GM18858 (cell line): Measurements from ENCODE around the gene OVOL3.
A peak's percentile ranks its signal among the peaks of the same experiment; 100 is the strongest.

ENCODE experiments used
- ATAC-seq: cut with Tn5 transposase; IDR thresholded peaks from one replicate; pipeline ENCODE4 v1.9.1; 2021; ENCODE audit not compliant: unreplicated experiment

OVOL3 gene

DNA sequence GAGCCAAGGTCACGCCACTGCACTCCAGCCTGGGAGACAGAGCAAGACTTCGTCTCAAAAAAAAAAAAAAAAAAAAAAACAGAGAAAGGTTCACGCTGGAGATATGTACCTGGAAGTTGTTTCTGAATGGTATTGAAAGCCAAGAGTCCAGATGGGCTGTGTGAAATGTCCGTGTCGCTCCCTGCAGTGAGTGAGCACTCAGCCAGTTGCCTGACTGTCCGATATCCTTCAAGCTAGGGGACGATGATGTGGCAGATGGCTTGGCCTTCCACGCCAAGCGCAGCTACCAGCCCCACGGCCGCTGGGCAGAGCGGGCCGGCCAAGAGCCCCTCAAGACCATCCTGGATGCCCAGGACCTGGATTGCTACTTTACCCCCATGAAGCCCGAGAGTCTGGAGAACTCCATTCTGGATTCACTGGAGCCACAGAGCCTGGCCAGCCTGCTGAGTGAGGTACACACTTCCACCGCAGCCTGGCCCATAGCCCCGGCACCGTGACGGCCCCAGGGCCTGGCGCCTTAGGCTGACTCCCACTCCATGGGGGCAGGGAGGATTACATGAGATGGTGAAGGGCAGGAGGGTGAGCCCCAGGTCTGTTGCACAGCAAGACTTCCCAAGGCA lies 11.7 kb upstream of the OVOL3 start:
- no peak for ATAC-seq

DNA sequence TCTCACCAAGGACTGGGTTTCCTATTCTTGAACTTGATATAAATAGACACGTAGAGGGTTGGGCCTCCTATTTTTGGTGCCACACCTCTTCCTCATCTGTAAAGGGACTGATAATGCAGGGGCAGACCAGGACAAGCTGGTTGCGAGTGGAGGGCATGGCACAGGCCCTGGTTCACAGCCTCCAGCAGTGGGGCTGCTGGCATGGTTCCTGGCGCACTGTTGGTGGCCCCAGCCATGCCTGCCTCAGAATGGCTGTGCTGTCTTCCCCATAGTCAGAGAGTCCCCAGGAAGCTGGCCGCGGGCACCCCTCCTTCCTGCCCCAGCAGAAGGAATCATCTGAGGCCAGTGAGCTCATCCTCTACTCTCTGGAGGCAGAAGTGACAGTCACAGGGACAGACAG lies 10.5 kb upstream of the OVOL3 start:
- no peak for ATAC-seq

DNA sequence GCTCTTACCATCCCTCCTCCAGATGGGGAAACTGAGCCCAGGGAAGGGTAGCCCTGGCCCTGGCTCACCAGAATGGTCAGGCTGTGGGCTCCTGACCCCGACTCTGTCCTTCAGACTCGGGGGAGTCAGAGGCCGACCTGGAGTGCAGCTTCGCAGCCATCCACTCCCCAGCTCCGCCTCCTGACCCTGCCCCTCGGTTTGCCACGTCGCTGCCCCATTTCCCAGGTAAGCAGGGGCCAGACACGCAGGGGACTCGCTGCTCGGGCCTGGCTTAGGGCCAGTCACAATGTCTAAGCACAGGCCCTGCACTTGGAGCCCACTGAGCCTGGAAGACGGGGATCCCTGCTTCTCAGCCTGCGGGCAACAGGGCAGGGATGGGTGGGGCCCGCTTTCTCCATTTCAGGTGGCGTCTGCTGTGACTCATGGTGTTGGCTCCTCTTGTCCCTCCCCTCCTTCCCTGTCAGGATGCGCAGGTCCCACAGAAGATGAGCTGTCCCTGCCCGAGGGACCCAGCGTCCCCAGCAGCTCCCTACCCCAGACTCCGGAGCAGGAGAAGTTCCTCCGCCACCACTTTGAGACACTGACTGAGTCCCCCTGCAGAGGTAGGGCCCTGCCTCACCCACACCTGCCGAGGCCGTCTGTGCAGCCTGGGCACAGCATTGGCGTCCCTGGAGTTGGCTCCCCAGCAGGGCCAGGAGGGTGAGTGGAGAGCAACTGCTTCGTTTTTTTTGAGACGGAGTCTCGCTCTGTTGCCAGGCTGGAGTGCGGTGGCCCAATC lies 9.2 kb upstream of the OVOL3 start:
- no peak for ATAC-seq

DNA sequence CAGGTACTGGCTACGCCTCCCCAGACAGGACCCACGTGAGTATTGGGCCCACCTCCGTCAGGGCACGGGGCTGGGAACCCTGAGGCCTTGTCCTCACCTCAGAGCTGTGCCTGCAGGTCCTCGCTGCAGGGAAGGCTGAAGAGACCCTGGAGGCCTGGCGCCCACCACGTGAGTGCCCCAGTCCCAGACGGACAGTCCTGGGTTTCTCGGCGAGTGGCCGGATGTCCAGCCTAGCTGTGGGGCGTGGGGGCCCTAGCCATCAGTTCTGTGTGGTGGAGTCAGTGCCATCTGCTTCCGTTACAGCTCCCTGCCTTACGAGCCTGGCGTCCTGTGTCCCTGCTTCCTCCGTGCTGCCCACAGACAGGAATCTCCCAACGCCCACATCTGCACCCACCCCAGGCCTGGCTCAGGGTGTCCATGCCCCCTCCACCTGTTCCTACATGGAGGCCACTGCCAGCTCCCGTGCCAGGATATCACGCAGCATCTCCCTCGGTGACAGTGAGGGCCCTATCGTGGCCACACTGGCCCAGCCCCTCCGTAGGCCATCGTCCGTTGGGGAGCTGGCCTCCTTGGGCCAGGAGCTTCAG lies 7.8 kb upstream of the OVOL3 start:
- ATAC-seq, result no peak

DNA sequence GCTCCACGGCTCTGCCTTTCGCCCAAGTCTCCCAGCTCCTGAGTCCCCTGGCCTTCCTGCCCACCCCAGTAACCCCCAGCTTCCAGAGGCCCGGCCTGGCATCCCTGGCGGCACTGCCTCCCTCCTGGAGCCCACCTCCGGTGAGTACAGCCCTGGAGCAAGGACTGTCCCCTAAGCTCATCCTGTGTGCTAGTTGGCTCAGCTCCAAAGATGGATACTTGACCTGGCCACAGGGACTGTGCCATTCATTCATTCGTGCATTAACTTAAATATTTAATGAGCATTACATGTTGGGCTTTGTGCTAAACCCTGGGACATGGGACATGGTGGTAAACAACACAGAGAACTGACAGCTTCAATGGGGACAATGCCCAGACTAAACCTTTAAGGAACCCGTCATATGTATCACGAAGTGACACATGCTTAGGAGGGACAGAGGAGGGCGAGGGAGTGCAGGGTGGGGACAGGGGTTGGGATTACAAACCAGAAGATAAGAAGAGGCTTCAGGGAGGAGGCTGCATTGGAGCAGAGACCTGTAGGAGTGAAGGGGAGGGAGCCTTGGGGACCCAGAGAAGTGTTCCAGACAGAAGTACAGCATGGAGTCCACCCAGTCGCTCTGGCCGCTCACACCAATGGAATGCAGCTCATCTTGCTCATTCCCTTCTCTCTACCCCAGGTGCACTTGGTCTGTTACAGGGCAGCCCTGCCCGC lies 6.9 kb upstream of the OVOL3 start:
- no peak for ATAC-seq

DNA sequence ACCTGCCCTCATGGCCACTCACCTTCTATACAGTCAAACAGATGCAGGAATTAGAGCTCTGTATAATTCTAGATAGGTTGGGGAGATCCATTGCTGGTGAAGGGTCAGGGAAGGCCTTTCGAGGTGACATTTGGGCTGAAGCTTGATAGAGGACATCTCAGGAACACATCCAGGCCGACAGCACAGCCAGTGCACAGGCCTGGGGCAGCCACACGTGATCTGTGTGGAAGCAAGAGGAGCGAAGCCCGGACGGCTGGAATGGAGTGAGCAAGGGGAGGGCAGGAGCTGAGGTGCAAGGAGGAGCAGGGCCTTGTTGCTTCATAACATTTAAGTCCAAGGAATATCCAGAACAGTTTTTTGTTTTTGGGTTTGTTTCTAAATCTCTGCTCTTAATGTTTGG lies 4.5 kb upstream of the OVOL3 start:
- ATAC-seq, result no peak

DNA sequence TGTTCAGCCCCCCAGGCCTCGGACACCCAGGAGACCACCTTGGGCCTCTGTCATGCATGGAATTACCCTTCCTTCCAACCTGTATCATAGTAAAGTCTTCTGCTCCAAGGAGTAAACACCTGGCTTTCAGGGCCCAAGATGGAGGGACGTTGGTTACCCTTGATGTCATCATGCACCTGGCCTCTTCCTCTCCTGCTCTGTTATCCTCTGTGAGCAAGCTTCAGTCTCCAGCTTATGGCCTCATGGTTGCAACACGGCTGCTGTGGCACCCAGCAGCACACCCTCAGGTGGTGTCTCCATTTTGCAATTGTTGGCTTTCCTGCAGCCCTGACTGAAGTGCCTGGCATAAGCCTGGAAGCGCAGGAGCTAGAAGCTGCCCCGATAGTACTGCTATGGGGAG lies 4.0 kb upstream of the OVOL3 start:
- no peak for ATAC-seq

DNA sequence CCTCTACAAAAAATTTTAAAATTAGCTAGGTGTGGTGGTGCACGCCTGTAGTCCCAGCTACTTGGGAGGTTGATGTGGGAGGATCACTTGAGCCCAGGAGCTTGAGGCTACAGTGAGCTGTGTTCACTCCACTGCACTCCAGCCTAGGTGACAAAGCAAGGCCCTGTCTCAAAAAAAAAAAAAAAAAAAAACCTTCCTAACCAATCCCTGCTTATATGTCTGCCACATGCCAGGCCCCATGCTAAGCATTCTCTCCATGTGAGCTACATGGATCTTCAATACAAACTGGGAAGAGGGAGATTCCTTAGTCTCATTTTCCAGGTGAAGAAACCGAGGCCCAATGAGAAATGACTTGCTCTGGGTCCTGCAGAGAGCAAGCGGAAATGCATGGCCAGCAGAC lies 2.3 kb upstream of the OVOL3 start:
- ATAC-seq, result no peak

DNA sequence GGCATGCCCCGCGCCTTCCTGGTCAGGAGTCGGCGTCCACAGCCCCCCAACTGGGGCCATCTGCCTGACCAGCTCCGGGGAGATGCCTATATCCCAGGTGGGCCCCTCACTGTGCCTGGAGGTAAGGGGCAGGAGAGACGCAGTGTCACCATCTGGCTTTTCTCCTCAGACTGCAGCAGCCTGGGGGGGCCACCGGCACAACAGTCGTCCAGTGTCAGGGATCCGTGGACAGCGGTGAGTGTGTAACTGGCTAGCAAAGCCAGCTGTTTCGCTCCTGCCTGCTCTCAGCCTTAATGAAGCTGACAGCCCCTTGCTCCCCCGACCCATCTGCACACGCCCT lies 227 bp downstream of the OVOL3 start:
- ATAC-seq, result no peak

DNA sequence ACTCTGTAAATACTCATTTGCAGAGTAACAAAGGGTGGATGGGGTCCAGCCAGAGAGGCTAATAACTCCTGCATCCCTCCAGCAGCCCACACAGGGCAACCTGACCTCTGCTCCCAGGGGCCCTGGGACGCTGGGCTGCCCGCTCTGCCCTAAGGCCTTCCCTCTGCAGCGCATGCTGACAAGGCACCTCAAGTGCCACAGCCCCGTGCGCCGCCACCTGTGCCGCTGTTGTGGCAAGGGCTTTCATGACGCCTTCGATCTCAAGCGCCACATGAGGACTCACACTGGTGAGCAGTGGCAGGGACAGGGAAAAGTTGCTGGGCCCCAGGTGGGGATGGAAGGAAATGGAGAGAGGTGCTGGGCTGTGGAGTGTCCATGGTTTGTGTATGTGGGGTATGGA lies 1.7 kb downstream of the OVOL3 start:
- ATAC-seq, result no peak

DNA sequence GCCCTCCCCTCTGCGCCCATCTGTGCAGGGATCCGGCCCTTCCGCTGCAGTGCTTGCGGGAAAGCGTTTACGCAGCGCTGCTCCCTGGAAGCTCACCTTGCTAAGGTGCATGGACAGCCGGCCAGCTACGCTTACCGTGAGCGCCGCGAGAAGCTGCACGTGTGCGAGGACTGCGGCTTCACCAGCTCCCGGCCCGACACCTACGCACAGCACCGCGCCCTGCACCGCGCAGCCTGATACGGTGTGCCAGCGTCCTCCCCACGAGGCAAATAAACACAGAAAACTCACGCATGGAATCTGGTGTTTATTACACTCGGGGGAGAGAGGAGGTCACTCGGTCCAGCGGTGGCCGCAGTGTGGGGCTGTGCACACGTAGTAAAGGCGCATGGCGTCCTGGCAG lies 2.5 kb downstream of the OVOL3 start:
- ATAC-seq, result no peak

DNA sequence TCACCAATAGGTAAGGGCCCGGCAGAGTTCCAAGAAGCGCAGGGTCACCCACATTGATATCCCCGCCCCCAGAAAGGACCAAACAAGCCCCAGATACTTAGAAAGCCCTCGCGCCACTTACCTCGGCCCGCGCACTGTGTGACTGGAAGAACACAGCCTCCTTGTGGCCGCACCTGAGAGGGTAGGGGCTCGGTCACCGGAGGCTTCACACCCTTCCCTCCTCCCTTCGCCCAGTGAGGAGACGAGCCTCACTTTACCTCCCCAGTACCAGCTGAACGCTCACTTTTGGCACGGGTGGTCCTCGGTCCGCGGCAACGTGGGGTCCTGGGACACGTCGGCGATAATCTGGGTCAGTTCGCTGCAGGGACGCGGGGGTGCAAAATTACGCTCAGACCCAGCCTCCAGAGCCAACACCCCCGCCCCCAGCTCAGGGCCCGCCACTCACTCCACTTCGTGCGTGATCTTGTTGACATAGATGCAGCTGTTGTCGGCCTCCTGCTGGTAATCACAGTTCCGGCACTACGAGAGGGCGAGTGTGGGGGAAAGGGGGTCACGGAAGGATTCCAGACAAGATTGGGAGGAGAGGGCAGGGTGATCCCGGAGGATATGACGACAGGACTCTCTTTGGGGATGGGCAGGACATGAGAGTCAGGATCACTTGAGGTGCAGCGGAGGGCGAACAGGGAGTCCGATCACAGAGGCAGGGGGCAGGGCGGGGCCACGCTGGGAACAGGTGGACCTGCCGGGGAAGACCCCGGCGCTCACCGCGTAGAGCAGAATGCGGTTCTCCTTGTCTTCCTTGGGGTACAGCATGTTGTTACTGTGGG lies 3.2 kb downstream of the OVOL3 start:
- ATAC-seq, result no peak

DNA sequence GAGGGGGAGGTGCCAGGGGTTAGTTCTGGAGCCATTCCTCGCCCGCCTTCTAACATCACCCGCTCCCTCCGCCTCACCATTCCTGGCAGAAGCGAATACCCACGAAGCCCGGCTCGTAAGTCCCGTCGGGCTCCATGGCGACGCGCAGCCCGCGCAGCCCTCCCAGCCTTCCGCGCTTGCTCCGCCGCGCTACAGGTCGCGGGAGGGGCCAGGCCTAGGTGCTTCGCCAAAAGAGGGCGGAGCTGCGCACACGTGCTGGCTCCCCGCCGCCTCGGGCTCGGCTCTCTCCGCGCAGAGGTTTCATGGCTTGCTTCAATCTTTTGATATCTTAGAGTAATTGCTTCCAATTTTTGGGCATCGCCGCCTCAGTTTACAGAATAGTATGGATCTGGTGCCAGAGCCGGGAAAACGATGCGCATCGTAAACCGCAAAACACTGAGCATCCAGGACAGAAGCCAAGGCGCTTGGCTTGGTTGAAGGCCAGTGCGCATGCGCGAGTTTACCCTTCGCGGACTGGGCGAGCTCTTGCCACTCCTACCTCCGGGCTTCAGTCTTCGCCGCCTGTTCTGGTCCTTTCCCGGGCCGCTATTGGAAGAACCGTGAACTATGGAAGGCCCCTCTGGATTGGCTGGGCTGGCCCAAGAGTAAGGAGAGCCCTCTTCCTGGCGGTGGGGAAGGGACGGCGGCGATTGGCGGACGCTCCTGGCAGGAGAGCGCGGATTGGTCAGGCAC lies 3.9 kb downstream of the OVOL3 start, which contains the start of gene POLR2I:
POLR2I (minus strand) TSS at position 155 of the 732 bp plus-strand sequence; CDS start at position 136, 19 bp downstream.
- peak; percentile 62 for ATAC-seq

DNA sequence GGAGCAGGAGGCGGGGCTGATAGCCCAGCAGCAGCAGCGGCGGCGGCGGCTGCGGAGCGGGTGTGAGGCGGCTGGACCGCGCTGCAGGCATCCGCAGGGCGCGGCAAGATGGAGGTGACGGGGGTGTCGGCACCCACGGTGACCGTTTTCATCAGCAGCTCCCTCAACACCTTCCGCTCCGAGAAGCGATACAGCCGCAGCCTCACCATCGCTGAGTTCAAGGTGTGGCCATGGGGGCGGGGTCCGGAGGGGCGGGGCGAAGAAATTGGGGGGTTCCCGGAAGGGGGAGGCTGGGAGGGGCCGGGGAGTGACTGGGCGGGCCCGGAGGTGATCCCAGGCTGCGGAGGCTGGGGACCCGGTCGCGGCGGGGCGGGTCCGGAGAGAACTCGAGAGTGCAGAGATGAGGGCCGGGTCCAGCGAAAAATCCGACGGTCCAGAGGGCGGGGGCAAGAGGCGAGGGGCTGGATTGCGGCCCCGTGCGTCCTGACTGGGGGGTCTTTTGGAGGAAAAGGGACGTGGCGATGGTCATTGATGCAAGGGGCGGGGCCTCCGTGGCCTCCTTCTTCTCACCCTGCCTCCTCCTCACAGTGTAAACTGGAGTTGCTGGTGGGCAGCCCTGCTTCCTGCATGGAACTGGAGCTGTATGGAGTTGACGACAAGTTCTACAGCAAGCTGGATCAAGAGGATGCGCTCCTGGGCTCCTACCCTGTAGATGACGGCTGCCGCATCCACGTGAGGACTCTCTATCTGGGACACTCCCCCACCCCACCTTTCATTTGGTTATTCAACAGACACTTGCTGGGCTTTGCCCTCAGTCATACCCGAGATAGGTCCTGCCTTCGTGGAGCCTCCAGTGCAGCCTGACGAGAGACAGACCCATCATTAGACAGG lies 4.8 kb downstream of the OVOL3 start, which contains the start of gene TBCB:
TBCB (plus strand) TSS at position 16 of the 891 bp plus-strand sequence; CDS start at position 109, 93 bp downstream.
- ATAC-seq, result peak; percentile 2

DNA sequence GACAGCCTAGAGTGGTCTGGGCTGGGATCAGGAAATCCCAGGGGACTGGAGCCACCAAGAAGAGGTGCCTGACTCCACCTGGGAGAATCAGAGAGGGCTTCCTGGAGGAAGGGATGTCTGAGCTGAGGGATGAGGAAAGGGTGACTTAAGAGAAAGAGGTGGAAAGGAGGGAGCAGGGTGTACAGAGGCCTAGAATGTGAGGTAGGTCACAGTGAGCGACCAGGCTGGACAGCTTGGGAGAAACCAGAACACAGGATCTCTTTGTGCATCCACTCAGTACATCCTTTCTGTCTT lies 5.3 kb downstream of the OVOL3 start:
- ATAC-seq, result no peak

DNA sequence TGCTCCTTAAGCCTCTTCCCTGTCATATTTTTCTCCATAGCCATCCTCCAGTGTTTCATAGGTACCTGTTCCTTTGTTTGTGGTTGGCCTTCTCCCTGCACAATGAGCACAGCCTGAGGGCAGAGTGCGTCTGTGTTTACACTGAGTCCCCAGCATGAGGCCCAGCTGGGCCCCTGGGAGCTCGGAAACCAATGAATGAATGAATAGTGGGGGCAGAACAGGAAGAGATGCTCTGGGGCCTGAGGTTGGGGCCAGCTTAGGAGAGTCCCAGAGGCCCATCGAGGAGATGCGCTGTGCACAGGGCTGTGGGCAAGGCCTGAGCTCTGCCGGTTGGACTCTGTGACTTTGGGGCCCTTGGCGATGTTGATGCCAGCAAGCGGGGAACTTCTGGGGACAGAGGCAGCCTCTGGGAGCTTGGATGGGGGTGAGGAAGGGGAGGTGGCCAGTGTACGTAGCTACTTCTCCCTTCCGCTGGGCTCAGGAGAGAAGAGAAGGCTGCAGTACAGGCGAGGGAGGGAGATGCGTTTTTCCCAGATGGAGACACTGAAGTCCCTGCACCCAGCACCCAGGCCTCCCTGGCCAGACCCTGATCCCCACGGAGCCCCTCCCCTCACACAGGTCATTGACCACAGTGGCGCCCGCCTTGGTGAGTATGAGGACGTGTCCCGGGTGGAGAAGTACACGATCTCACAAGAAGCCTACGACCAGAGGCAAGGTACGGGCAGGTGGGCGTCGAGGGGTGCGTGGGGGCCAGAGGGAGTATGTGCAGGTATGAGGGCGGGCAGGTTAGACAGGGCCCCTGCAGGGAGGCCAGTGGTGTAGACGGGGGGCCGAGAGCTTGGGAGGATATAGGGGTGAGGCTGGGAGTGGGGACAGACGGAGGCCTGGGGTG lies 9.4 kb downstream of the OVOL3 start:
- no peak for ATAC-seq

DNA sequence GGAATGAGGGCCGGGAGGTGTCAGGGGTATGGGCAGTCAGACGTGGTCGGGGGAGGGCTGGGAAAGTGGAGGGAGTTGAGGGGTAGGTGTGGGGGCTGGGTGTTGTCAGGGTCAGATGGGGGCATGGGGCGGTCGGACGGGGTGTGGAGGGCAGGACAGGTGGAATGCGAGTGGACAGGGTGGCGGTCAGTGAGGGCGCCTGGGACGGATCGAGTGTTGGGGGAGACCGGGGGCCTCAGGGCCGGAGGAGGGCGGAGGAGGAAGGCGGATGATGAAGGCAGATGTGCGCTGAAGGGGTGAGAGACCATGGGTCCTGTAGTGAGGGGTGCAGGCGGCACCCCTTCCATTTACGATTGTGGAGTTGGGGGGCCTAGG lies 10.0 kb downstream of the OVOL3 start:
- no peak for ATAC-seq

DNA sequence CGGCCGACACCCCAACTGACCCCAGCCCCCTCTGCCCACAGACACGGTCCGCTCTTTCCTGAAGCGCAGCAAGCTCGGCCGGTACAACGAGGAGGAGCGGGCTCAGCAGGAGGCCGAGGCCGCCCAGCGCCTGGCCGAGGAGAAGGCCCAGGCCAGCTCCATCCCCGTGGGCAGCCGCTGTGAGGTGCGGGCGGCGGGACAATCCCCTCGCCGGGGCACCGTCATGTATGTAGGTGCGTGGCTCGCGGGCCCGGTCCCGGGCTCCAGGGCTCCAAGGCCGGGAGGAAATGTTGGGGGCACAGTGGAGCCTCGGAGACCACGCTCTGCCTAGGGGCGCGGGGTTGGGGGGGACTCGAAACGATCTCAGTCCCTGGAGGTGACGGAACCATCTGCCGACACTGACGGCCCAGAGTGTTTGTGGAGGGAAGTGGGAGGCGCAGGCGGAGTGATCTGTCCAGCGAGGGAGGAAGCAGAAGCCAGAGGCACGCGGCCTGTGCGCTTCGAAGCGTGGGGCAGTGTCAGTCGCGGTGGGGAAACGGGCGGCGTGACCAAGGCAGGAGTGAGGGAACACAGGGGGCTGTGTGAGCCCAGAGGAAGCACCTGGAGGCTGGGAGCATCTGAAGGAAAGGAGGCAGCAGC lies 10.7 kb downstream of the OVOL3 start:
- ATAC-seq, result no peak
